Jurkat, Clone E6-1 (cell line): Measurements from ENCODE around the gene CAMK2D.

Experiments used
- DNase-seq: peaks from one replicate; pipeline ENCODE4 v3.0.0-alpha.2; 2011; ENCODE audit warnings: low read depth, low spot score
- H3K4me3 ChIP-seq: 2 replicates; pipeline ENCODE4 v1.5.1; 2011; ENCODE audit warnings: mild to moderate bottlenecking, low read length, control low read depth, moderate library complexity

CAMK2D gene

DNA sequence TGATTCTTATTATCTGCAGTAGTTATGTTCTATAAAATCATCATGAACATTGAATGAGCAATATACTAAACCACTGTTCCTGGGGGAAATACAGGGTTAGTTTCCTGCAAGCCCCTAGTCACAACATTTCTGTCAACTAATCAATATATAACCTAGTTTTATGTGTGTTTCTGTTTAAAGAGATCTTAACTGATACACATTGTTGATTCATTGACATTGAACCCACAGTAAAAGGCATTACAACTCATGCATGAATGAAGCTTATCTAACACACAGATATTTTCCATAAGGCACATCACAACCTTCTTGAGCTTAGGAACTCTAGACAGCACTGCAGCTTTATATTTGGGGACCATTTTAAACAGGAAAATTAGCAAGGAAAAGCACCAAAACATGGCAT, 134.2 kb downstream of the CAMK2D start:
- no peak for DNase-seq
- H3K4me3 ChIP-seq, result no peak overlapping the region

DNA sequence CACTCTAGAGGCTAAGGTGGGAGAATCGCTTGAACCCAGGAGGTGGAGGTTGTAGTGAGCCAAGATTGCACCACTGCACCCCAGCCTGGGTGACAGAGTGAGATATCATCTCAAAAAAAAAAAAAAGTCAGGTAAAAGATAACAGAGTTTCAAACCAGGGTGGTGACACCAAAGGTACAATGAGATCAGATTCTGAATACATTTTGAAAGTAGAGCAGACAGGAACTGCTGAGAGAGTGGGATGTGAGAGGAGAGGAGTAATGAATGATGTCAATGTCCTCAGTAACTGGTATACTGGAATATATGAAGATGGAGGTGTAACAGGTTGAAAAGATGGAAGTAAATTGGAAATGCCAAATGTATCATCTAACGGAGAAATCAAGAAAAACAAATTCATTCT, 135.6 kb downstream of the CAMK2D start:
- H3K4me3 ChIP-seq, result no peak overlapping the region
- DNase-seq, result no peak

DNA sequence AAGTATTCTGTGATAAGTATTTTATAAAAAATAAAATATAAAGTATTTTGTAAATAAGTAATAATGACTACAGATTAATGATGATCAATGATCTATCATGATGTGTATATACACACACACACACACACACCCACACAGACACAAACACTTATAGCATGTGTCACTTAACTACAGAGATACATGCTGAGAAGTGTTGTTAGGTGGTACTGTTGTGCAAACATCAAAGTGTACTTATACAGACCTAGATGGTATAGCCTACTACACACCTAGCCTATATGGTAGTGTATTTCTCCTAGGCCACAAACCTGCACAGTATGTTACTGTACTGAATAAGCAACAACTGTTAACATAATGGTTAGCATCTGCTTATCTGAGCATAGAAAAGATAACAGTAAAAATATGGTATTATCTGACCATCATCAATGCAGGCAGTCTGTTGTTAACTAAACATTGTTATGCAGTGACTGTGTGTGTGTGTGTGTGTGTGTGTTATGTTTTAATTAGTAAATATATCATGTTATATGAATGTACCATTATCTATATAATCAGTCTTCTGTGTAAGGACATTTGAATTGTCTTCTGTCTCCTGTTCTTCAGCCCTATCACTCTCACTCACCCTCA, 138.2 kb downstream of the CAMK2D start:
- no peak for DNase-seq
- H3K4me3 ChIP-seq, result no peak overlapping the region

DNA sequence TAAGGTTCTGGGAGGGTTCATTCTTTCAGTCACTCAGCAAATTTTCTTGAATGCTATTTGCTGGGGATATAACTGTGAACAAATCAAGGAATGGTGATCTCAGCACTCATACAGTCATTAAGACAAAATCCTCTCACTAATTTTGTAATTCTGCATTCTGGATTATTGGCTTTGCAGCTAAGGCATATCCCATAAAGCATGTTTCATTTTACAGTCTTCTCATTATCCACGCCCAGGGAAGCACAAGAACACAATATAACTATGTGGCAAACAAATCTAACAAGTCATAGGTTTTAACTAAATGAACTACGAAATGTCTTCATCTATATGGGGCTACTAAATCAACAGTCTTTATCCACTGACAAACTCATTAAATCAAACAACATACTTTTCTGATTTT, 139.9 kb downstream of the CAMK2D start:
- DNase-seq, result no peak
- H3K4me3 ChIP-seq, result no peak overlapping the region

DNA sequence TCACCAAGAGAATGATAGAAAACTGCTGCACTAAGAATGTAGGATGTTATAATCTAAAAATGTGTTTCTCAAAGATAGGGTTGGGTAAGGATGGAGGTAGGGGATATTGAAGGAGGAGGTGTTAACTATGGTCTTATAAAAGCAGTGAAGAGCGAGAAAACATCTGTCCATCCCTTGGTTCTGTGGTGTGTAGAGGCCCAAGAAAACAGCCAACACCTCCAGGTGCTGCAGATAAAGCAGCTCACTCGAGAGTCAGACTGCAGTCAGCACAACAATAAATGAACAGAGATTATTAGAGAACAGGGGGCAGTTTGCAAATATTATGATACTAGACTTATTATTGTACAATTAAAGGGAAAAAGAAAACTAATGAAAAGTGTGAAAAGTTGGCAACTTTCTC, 141.5 kb downstream of the CAMK2D start:
- no peak overlapping the region for H3K4me3 ChIP-seq
- DNase-seq, result no peak

DNA sequence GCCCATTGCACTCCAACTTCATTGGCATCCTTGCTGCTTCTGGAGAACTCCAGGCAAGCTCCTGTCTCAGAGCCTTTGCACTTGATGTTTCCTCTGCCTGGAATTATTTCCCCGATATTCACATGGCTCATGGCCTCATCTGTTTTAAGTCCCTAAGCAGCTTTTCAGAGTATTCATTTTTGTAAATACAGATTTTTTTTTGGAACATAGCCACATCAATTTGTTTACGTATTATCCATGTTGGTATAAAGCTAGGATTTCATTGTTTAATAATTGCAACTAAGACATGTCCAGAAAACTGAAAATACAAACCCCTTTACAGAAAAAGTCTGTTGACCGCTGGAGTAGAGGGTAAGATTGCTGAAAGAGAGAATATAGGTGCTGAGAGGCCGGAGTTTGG, 142.0 kb downstream of the CAMK2D start:
- H3K4me3 ChIP-seq, result no peak overlapping the region
- no peak for DNase-seq

DNA sequence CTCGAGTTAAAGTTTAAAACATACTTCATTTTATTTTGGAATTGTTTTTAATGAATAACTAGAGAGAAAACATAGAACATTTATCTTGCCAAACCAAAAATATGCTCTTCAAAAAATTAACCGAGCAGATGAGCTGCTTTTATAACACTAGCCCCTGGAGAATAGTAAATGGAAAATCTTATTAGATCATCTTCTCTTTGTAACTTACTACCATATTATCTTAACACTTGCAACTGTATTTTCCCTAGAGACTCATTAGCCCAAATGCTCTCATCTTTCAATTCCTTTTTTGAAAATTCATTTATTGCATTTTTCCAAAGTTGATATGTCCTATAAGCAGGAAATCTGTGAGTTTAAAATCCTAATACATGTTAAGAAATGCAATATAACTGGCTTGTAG, 143.3 kb downstream of the CAMK2D start:
- H3K4me3 ChIP-seq, result no peak overlapping the region
- no peak for DNase-seq

DNA sequence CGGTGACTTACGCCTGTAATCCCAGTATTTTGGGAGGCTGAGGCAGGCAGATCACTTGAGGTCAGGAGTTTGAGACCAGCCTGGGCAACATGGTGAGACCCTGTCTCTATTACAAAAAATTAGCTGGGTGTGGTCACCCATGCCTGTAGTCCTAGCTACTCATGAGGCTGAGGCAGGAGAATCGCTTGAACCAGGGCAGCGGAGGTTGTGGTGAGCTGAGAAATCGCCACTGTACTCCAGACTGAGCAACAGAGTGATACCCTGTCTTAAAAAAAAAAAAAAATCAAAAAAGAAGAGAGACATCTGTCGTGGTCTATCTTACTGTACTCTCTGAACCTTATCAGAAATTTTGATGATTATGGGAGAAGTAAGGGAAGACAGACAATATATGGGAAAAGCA, 144.3 kb downstream of the CAMK2D start:
- H3K4me3 ChIP-seq, result no peak overlapping the region
- no peak for DNase-seq

DNA sequence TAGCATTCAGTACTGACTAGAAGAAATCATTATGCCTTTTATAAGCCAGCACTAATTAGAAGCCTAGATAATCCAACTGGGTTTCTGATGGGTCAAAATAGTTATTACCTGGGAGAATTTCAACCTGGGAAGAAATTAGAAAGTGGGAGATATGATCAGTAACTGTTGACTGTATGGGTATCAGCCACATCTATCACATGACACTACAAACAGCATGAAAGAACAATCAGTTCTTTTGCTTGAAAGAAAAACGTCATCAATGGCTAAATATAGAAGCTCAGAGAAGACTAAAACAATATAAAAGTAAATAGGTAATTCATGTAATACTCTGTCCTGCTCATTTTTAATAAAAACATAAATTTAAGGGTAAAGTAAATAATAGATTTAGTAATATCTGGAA, 145.1 kb downstream of the CAMK2D start:
- no peak for DNase-seq
- H3K4me3 ChIP-seq, result no peak overlapping the region

DNA sequence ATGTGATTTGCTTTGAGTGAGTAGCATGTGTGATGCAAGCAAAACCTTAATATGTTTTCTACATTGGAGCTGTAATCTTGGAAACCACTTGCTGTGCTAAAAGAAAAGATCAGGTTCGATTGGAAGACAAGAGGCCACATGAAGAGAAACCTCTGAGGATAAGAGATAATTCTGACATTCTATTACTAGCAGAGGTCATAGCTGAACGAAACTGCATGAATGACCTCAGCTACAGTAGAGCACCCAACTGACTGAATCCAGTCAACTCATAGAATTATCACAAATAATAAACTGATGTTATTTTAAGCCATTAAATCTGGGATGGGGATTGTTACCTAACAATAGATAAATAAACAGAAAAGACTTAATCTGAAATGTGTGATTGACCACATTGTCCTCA, 147.1 kb downstream of the CAMK2D start:
- H3K4me3 ChIP-seq, result no peak overlapping the region
- DNase-seq, result no peak

DNA sequence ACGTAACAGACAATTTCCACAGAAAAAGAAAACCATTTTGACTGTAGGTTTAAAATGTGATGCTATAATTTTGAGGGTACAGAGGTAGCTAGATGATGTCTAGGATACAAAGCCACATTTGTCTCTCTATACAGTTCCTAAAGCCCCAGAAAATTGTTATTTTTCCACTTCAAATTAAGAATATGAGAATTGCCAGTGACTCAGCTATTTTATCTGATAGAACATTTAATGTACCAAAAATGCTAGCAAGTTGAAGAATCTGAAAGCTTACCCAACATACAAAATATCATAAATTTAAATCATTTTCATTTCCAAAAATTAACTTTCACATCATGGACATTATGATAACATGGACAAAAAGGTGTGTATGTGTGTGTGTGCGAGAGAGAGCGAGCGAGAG, 148.0 kb downstream of the CAMK2D start:
- H3K4me3 ChIP-seq, result no peak overlapping the region

DNA sequence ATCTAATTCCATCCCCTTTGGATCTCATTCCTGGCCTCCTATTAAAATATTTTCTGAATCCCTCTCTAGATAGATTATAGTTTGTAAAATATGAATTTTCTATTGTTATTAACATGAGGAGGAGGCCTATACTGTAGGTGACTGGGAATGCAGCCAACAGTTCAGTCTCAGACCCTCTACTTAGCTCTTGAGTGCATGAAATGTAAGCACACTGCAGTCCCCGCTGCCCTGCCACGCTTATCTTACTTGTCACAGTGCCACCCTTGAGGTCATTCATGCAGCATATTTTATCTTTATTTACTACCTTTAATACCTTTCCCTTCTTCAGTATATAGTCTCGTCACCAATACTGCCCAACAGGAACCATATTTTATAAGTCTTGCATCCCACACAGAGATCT, 151.0 kb downstream of the CAMK2D start:
- DNase-seq, result no peak

More for the DNA sequence above, 148.0 kb downstream of the CAMK2D start:
- no peak for DNase-seq

DNA sequence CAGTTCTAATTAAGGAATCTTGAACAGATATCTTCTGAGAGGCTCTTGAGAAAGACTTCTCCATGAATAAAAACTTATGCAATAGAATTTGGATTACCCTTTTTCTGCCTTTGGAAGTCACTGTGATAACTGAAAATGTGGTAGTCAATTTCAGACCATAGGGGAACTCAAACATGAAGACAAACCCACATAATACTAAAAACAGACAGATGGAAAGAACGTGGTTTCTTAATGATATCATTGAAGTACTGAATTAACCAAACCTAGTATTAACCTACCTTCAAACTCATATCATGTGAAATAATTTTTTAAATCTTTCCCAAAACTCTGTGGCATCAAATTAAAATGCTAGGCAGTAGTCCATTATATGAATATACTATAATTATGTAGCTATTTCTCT, 153.5 kb downstream of the CAMK2D start:
- no peak overlapping the region for H3K4me3 ChIP-seq
- no peak for DNase-seq

More for the DNA sequence above, 151.0 kb downstream of the CAMK2D start:
- no peak overlapping the region for H3K4me3 ChIP-seq

DNA sequence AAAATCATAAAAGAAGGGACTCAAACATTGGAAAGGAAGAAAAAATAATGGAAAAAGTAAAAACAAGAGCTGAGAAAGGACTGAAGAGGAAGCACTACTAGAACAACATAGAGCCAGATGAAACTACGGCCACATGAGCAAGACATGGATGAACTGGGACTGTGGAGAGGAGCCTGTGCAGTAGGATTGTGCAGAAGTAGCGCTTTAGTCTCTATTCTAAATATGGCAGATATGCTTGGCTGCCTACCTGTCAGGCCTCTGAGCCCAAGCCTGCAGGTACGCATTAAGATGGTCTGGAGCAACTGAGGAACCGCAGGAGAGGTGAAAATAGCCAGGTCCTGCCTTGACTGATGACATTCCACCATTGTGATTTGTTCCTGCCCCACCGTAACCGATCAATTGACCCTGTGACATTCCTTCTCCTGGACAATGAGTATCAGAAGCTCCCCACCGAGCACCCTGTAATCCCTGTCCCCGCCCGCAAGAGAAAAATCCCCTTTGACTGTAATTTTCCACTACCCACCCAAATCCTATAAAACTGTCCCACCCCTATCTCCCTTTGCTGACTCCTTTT, 154.3 kb downstream of the CAMK2D start:
- DNase-seq, result no peak
- no peak overlapping the region for H3K4me3 ChIP-seq

DNA sequence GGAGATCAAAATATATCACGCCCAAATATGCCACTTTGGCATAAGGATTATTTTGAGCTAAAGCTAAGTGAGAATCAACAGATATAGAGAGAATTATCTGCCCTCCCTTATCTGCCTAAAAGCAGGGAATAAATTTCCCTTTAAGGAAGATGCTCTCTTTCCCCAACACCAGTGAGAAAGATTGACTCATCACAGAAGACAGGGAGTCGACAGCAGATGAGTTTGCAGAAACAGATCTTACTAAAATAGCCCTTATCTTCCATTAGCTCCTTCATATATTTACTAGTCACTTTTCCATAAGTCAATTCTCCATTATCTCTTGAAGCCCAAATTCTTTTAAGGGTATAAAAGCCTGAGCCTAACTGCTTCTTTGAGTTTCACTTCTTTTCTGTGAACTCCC, 156.6 kb downstream of the CAMK2D start:
- H3K4me3 ChIP-seq, result no peak overlapping the region
- DNase-seq, result no peak

DNA sequence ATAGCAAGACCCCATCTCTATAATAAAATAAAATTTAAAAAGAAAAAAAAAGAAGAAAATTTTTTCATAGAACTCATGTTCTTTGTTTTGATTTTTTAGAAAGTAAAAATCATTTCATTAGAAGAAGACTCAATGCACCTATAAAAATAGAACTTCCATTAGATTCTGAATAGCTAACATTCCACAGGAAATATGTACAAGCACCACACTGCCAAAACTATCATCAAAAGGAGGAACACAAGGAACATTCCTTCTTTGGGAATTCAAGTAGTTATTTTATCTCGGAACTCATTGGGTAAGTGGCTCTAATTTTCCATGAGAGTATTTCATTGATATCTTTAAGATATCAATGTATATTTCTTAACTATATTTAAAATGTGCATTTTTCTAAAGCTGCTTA, 157.6 kb downstream of the CAMK2D start:
- no peak overlapping the region for H3K4me3 ChIP-seq
- no peak for DNase-seq

DNA sequence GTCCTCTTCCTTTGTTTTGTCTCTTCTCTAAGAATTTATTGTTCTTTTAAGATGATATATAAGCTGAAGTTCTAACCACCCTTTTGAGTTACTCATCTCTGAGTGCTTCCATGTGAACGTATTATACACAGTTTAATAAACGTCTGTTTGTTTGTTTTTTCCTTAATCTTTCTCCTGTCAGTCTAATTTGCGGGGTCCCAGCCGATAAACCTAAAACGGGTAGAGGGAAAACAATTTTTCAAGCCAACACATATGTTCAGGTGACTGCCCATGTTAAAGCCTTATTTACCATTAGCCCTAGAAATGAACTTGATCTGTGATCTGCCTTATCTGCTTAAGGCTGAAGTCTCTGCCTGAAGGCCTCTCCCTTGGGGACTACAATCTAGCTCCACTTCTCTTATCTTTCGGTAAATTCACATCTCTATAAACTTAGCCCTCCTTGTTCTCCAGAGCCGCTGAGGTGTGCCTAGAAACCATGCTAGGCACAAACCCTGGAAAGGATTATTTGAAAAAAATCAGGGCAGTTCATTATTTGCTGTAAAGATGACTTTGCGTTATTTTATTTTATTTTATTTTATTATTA, 158.8 kb downstream of the CAMK2D start:
- DNase-seq, result no peak
- H3K4me3 ChIP-seq, result no peak overlapping the region

DNA sequence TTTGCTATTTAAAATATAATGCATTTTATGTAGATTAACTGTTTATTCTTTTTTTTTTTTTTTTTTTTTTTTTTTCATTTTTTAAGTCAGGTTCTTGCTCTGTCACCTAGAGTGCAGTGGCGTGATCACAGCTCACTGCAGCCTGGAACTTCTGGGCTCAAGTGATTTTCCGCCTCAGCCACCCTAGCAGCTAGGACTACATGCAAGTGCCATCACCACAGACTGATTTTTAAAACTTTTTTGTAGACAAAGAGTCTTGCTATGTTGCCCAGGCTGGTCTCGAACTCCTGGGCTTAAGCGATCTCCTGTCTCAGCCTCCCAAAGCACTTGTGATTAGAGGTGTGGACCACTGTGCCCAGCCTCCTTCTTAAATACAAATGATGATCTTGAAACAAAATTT, 159.9 kb downstream of the CAMK2D start:
- DNase-seq, result no peak
- H3K4me3 ChIP-seq, result no peak overlapping the region

DNA sequence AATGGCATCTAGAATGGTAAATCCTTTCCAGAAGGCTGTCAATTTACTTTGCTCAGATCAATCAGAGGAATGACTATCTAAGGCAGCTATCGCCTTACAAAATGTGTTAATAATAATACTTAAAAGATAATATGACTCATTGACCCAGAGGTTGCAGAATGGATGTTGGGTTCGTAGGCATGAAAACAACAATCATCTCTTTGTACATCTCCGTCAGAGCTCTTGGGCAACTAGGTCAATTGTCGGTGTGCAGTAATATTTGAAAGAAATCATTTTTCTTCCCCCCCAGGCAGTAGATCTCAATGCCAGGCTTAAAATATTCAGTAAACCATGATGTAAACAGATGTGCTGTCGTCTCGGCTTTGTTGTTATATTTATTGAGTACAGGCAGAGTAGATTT, 165.1 kb downstream of the CAMK2D start:
- no peak for DNase-seq
- no peak overlapping the region for H3K4me3 ChIP-seq

DNA sequence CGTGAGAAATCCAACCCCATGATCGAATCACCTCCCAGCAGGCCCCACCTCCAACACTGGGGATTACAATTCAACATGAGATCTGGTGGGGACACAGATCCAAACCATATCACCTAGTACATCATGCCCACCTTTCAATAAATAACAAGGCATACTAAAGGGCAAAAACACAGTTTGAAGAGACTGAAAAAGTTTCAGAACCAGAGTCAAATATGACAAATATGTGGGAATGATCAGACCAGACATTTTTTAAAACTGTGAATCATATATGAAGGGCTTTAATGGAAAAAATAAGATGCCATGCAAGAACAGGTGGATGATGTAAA, 167.3 kb downstream of the CAMK2D start:
- DNase-seq, result no peak
- H3K4me3 ChIP-seq, result no peak overlapping the region
